OCI-LY7 (cell line): ENCODE data around the gene ESRRG. TPM values are rescaled to one million over a fixed set of nuclear protein-coding genes. Genes with fewer than 3 reads are reported as not detected.

Experiments
- BruUV-seq: library from RNA; stranded (reverse); fragments of 400-500 nt; replicated peaks from 2 replicates; lab custom pipeline; 2021; lab: Mats Ljungman, UMichigan
- CTCF ChIA-PET: fragments of 300-600 bp; sonication (Branson Sonifier 250); formaldehyde crosslinking; loops from one replicate; lab custom pipeline; 2022; ENCODE audit warnings: antibody characterized with exemption; ENCODE audit not compliant: unreplicated experiment; lab: Charles Lee
- POLR2A ChIA-PET: fragments of 300-600 bp; sonication (Branson Sonifier 250); formaldehyde crosslinking; loops from one replicate; lab custom pipeline; 2022; ENCODE audit warnings: antibody characterized with exemption; lab: Charles Lee
- DNase-seq: peaks from one replicate; pipeline ENCODE4 v3.0.0-alpha.2; 2015; ENCODE audit warnings: low spot score
- H2AFZ ChIP-seq: fragments of 200-600 bp; sonication (generic), shearing (Covaris generic); 2 replicates; pipeline ENCODE4 v1.6.1; 2014; ENCODE audit warnings: mild to moderate bottlenecking, antibody characterized with exemption, low read length, moderate library complexity
- H3K27ac ChIP-seq: fragments of 200-600 bp; sonication (generic); 2 replicates; pipeline ENCODE4 v1.5.1; 2014; ENCODE audit warnings: mixed run types, low read depth, mild to moderate bottlenecking, moderate library complexity, low read length, inconsistent platforms; ENCODE audit not compliant: poor library complexity, severe bottlenecking
- H3K36me3 ChIP-seq: fragments of 200-600 bp; sonication (generic); 2 replicates; pipeline ENCODE4 v1.6.1; 2014; ENCODE audit warnings: mild to moderate bottlenecking, antibody characterized with exemption, low read length, moderate library complexity, mixed read lengths; ENCODE audit not compliant: insufficient read depth
- H3K4me1 ChIP-seq: fragments of 200-600 bp; sonication (generic); 2 replicates; pipeline ENCODE4 v1.5.1; 2014; ENCODE audit warnings: mild to moderate bottlenecking, low read length; ENCODE audit not compliant: insufficient read depth, poor library complexity, severe bottlenecking
- H3K4me2 ChIP-seq: fragments of 200-600 bp; sonication (generic); 2 replicates; pipeline ENCODE4 v1.6.1; 2014; ENCODE audit warnings: mild to moderate bottlenecking, low read length
- H3K4me3 ChIP-seq: fragments of 200-600 bp; sonication (generic); 2 replicates; pipeline ENCODE4 v1.5.1; 2014; ENCODE audit warnings: mild to moderate bottlenecking, low read depth, low read length; ENCODE audit not compliant: poor library complexity, severe bottlenecking
- H3K79me2 ChIP-seq: fragments of 200-600 bp; sonication (generic); 2 replicates; pipeline ENCODE4 v1.6.1; 2016; ENCODE audit warnings: low read depth, mild to moderate bottlenecking, low read length, moderate library complexity, mixed read lengths; ENCODE audit not compliant: insufficient read depth
- H3K9me2 ChIP-seq: fragments of 200-600 bp; sonication (generic); 2 replicates; pipeline ENCODE4 v1.6.1; 2016; ENCODE audit warnings: mild to moderate bottlenecking, low read length, mixed read lengths; ENCODE audit not compliant: insufficient read depth
- H3K9me3 ChIP-seq: fragments of 200-600 bp; sonication (generic); 2 replicates; pipeline ENCODE4 v1.6.1; 2014; ENCODE audit warnings: mild to moderate bottlenecking, mixed run types, low read length, mixed read lengths
- H4K20me1 ChIP-seq: fragments of 200-600 bp; sonication (generic); 2 replicates; pipeline ENCODE4 v1.6.1; 2014; ENCODE audit warnings: mild to moderate bottlenecking, antibody characterized with exemption, low read length, moderate library complexity, mixed read lengths; ENCODE audit not compliant: insufficient read depth
- CTCF ChIP-seq: fragments of 200-600 bp; sonication (generic); conservative IDR thresholded peaks from 2 replicates; pipeline ENCODE4 v1.5.1; 2014; ENCODE audit warnings: mild to moderate bottlenecking, antibody characterized with exemption, low read length, moderate library complexity, mixed read lengths
- EZH2phosphoT487 ChIP-seq: fragments of 200-600 bp; sonication (generic); IDR thresholded peaks from 2 replicates; pipeline ENCODE4 v1.6.1; 2018; ENCODE audit warnings: low read depth, borderline replicate concordance, mild to moderate bottlenecking, mixed run types, antibody characterized with exemption, low read length, moderate library complexity, mixed read lengths
- intact Hi-C: fragments of 100-400 bp; cut with micrococcal nuclease; formaldehyde crosslinking; loops from one replicate; pipeline ENCODE4 v1.10.0; 2022; ENCODE audit not compliant: unreplicated experiment
- total RNA-seq, 2 experiments: library from RNA; depleted of rRNA in 1 of 2; stranded (reverse); fragments of >200 nt in 1 of 2; shearing (Covaris generic) in 1 of 2; gene quantifications; 2 replicates each; pipeline ENCODE4 v1.2.3, GENCODE V29; 2014 to 2022

The ESRRG gene
- total RNA-seq, 2 experiments from 2014 or later = not detected

- no TSS peak for BruUV-seq
- CTCF ChIA-PET = no interaction called here
- H3K4me3 ChIP-seq = no peak overlapping the region
Measured at GRCh38 chr1:216641669-216642460, 81.4 kb downstream of the ESRRG start.

GRCh38 chr1:216640100-216640499 lies 83.1 kb downstream of the ESRRG start:
- Histone ChIP-seq H3K4me2 (no peak overlapping the region), H3K4me1 (no peaks in the 10 kb centered on the region), H3K4me3 (no peak overlapping the region), H4K20me1 (no peaks in the 10 kb centered on the region), H3K27ac (no peak overlapping the region), H2AFZ (no peak overlapping the region), H3K36me3 (no peaks in the 10 kb centered on the region), H3K9me3 (no peaks in the 10 kb centered on the region), H3K79me2 (no peaks in the 10 kb centered on the region), H3K9me2 (no peaks in the 10 kb centered on the region)
- POLR2A ChIA-PET = no interaction called here
- intact Hi-C loops = no loop called here
- no TSS peak for BruUV-seq
- TF ChIP-seq EZH2phosphoT487 (no peak), CTCF (no peak)
- DNase-seq = no peak
- CTCF ChIA-PET = no interaction called here

More at GRCh38 chr1:216641669-216642460, 81.4 kb downstream of the ESRRG start:
- no peaks in the 10 kb centered on the region for H3K36me3 ChIP-seq
- no peak for TF ChIP-seq EZH2phosphoT487
- no peak overlapping the region for H2AFZ ChIP-seq
- H3K4me2 ChIP-seq = no peak overlapping the region
- H3K27ac ChIP-seq = no peak overlapping the region
- no peaks in the 10 kb centered on the region for H3K9me3 ChIP-seq
- intact Hi-C loops = no loop called here
- H3K4me1 ChIP-seq = no peaks in the 10 kb centered on the region
- POLR2A ChIA-PET = interaction anchor here (0.6 to 0.7 kb wide), 2 partner anchors 9 to 1653 kb away, joined by 3 read pairs; no protein-coding TSS in a partner anchor
- H3K79me2 ChIP-seq = no peaks in the 10 kb centered on the region
- H4K20me1 ChIP-seq = no peaks in the 10 kb centered on the region
- no peaks in the 10 kb centered on the region for H3K9me2 ChIP-seq
- DNase-seq = no peak

- Histone ChIP-seq H3K4me3 (no peak overlapping the region), H3K79me2 (no peaks in the 10 kb centered on the region), H3K27ac (no peak overlapping the region), H4K20me1 (no peaks in the 10 kb centered on the region), H3K9me2 (no peaks in the 10 kb centered on the region), H3K4me1 (no peaks in the 10 kb centered on the region), H3K9me3 (no peaks in the 10 kb centered on the region), H3K4me2 (no peak overlapping the region), H2AFZ (no peak overlapping the region), H3K36me3 (no peaks in the 10 kb centered on the region)
- POLR2A ChIA-PET = interaction anchor here (0.5 to 1.2 kb wide), 4 partner anchors 9 to 386 kb away, joined by 3 to 4 read pairs (median 3); no protein-coding TSS in a partner anchor
- intact Hi-C loops = no loop called here
- BruUV-seq = no TSS peak
- CTCF ChIA-PET = interaction anchor here (0.8 kb wide), 1 partner anchor 36 kb away, joined by 3 read pairs; no protein-coding TSS in a partner anchor
- TF ChIP-seq CTCF (no peak), EZH2phosphoT487 (no peak)
- no peak for DNase-seq
Measured at GRCh38 chr1:216632980-216633379, 90.2 kb downstream of the ESRRG start.
